SU-DHL-6 (cell line): Measurements from ENCODE around the gene FAU.

Experiments
- EZH2phosphoT487 ChIP-seq: fragments of 200-600 bp; sonication (generic), shearing (Covaris generic); conservative IDR thresholded peaks from 2 replicates; pipeline ENCODE4 v1.6.1; 2018; ENCODE audit warnings: mild to moderate bottlenecking, antibody characterized with exemption, low read length, moderate library complexity, mixed read lengths
- TF ChIP-seq, protein P1 (sequence below): fragments of 200-600 bp; sonication (generic); IDR thresholded peaks from one replicate; pipeline ENCODE4 v1.5.1; 2017; ENCODE audit warnings: antibody characterized with exemption, mild to moderate bottlenecking, low read length, moderate library complexity; ENCODE audit not compliant: insufficient read depth, poor library complexity, severe bottlenecking

DNA sequence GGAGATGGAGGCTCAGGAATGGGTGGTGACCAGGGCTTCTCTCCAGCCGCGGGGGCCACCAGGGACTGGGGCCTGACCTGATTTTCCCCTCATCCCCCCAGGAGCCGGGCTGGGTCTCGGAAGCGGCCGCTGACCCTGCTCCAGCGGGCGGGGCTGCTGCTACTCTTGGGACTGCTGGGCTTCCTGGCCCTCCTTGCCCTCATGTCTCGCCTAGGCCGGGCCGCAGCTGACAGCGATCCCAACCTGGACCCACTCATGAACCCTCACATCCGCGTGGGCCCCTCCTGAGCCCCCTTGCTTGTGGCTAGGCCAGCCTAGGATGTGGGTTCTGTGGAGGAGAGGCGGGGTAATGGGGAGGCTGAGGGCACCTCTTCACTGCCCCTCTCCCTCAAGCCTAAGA lies 34.1 kb downstream of the FAU start:
- TF ChIP-seq, protein P1, sequence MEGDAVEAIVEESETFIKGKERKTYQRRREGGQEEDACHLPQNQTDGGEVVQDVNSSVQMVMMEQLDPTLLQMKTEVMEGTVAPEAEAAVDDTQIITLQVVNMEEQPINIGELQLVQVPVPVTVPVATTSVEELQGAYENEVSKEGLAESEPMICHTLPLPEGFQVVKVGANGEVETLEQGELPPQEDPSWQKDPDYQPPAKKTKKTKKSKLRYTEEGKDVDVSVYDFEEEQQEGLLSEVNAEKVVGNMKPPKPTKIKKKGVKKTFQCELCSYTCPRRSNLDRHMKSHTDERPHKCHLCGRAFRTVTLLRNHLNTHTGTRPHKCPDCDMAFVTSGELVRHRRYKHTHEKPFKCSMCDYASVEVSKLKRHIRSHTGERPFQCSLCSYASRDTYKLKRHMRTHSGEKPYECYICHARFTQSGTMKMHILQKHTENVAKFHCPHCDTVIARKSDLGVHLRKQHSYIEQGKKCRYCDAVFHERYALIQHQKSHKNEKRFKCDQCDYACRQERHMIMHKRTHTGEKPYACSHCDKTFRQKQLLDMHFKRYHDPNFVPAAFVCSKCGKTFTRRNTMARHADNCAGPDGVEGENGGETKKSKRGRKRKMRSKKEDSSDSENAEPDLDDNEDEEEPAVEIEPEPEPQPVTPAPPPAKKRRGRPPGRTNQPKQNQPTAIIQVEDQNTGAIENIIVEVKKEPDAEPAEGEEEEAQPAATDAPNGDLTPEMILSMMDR: no peak
- TF ChIP-seq EZH2phosphoT487: no peak
